ENCODE results near the gene HTRA1. TPM values are rescaled to one million over a fixed set of nuclear protein-coding genes. Genes with fewer than 3 reads are reported as not detected.

The HTRA1 gene
- total RNA-seq, 2 experiments from 2014 or later: not detected

GRCh38 chr10:122503886-122504609 is 42.7 kb downstream of the HTRA1 start:
- Mint-ChIP-seq H3K27ac (no peak overlapping the region), H3K9me3 (no peaks in the 10 kb centered on the region), H3K36me3 (no peaks in the 10 kb centered on the region), H3K4me3 (no peak overlapping the region), H3K4me1 (ENCODE audit: low read depth) (no peaks in the 10 kb centered on the region), H3K27me3 (no peaks in the 10 kb centered on the region)
- POLR2A ChIA-PET: no interaction called here
- intact Hi-C loops (cut with micrococcal nuclease): no loop called here
- CTCF ChIA-PET: interaction anchor here (0.8 kb wide), 1 partner anchor 61 kb away, joined by 5 read pairs; no protein-coding TSS in a partner anchor
- no peak for DNase-seq

GRCh38 chr10:122504610-122504950 is 43.2 kb downstream of the HTRA1 start:
- H3K27ac Mint-ChIP-seq: no peak overlapping the region
- ChIA-PET CTCF (no interaction called here), POLR2A (no interaction called here)
- intact Hi-C loops (cut with micrococcal nuclease): no loop called here
- H3K9me3 Mint-ChIP-seq: no peaks in the 10 kb centered on the region
- no peaks in the 10 kb centered on the region for H3K4me1 Mint-ChIP-seq (ENCODE audit: low read depth)
- H3K27me3 Mint-ChIP-seq: no peaks in the 10 kb centered on the region
- H3K36me3 Mint-ChIP-seq: no peaks in the 10 kb centered on the region
- DNase-seq: no peak
- no peak overlapping the region for H3K4me3 Mint-ChIP-seq

GRCh38 chr10:122505011-122505410 is 43.7 kb downstream of the HTRA1 start:
- intact Hi-C loops (cut with micrococcal nuclease): no loop called here
- Mint-ChIP-seq H3K4me1 (ENCODE audit: low read depth) (no peaks in the 10 kb centered on the region), H3K36me3 (no peaks in the 10 kb centered on the region), H3K27ac (no peak overlapping the region), H3K27me3 (no peaks in the 10 kb centered on the region), H3K9me3 (no peaks in the 10 kb centered on the region), H3K4me3 (no peak overlapping the region)
- ChIA-PET POLR2A (no interaction called here), CTCF (interaction anchor here (0.8 kb wide), 1 partner anchor 60 kb away, joined by 3 read pairs; no protein-coding TSS in a partner anchor)
- DNase-seq: no peak

- CTCF ChIA-PET: interaction anchor here (0.7 to 0.8 kb wide), 2 partner anchors 59 to 688 kb away, joined by 3 read pairs; no protein-coding TSS in a partner anchor
- H3K36me3 Mint-ChIP-seq: no peaks in the 10 kb centered on the region
- POLR2A ChIA-PET: no interaction called here
- H3K27ac Mint-ChIP-seq: no peak overlapping the region
- no peak for DNase-seq
- intact Hi-C loops (cut with micrococcal nuclease): no loop called here
- no peak overlapping the region for H3K4me3 Mint-ChIP-seq
- no peaks in the 10 kb centered on the region for H3K9me3 Mint-ChIP-seq
- no peaks in the 10 kb centered on the region for H3K27me3 Mint-ChIP-seq
- no peaks in the 10 kb centered on the region for H3K4me1 Mint-ChIP-seq (ENCODE audit: low read depth)
Measured at GRCh38 chr10:122505885-122506645, 44.7 kb downstream of the HTRA1 start.

GRCh38 chr10:122507616-122508015 is 46.3 kb downstream of the HTRA1 start:
- no peak overlapping the region for H3K27ac Mint-ChIP-seq
- no peak overlapping the region for H3K4me3 Mint-ChIP-seq
- CTCF ChIA-PET: interaction anchor here (1.3 to 2.0 kb wide), 4 partner anchors 12 to 240 kb away, joined by 3 to 4 read pairs (median 4); no protein-coding TSS in a partner anchor
- H3K36me3 Mint-ChIP-seq: no peaks in the 10 kb centered on the region
- POLR2A ChIA-PET: no interaction called here
- no peaks in the 10 kb centered on the region for H3K4me1 Mint-ChIP-seq (ENCODE audit: low read depth)
- intact Hi-C loops (cut with micrococcal nuclease): loop anchor here (2.0 kb wide), 1 partner anchor 15 kb away; no protein-coding TSS in a partner anchor
- DNase-seq: no peak
- no peaks in the 10 kb centered on the region for H3K27me3 Mint-ChIP-seq
- no peaks in the 10 kb centered on the region for H3K9me3 Mint-ChIP-seq

GRCh38 chr10:122508021-122508420 is 46.7 kb downstream of the HTRA1 start:
- Mint-ChIP-seq H3K4me1 (ENCODE audit: low read depth) (peaks cover 3% of the 10 kb centered on the region), H3K36me3 (no peaks in the 10 kb centered on the region), H3K27me3 (no peaks in the 10 kb centered on the region), H3K4me3 (no peak overlapping the region), H3K27ac (no peak overlapping the region), H3K9me3 (no peaks in the 10 kb centered on the region)
- DNase-seq: no peak
- ChIA-PET POLR2A (no interaction called here), CTCF (interaction anchor here (1.3 to 2.0 kb wide), 4 partner anchors 12 to 240 kb away, joined by 3 to 4 read pairs (median 4); no protein-coding TSS in a partner anchor)
- intact Hi-C loops (cut with micrococcal nuclease): loop anchor here (2.0 kb wide), 1 partner anchor 15 kb away; no protein-coding TSS in a partner anchor

GRCh38 chr10:122509323-122509722 is 48.0 kb downstream of the HTRA1 start:
- Mint-ChIP-seq H3K4me1 (ENCODE audit: low read depth) (peaks cover 7% of the 10 kb centered on the region), H3K27me3 (no peaks in the 10 kb centered on the region), H3K36me3 (no peaks in the 10 kb centered on the region), H3K27ac (no peak overlapping the region), H3K9me3 (no peaks in the 10 kb centered on the region), H3K4me3 (no peak overlapping the region)
- intact Hi-C loops (cut with micrococcal nuclease): loop anchor here (2.0 kb wide), 1 partner anchor 17 kb away; no protein-coding TSS in a partner anchor
- ChIA-PET CTCF (interaction anchor here (2.0 to 3.5 kb wide), 2 partner anchors 14 to 56 kb away, joined by 4 to 22 read pairs; no protein-coding TSS in a partner anchor), POLR2A (no interaction called here)
- no peak for DNase-seq

- Mint-ChIP-seq H3K27ac (no peak overlapping the region), H3K4me1 (ENCODE audit: low read depth) (peaks cover 16% of the 10 kb centered on the region), H3K36me3 (no peaks in the 10 kb centered on the region), H3K27me3 (no peaks in the 10 kb centered on the region), H3K4me3 (no peak overlapping the region), H3K9me3 (no peaks in the 10 kb centered on the region)
- POLR2A ChIA-PET: interaction anchor here (0.5 kb wide), 1 partner anchor 35 kb away, joined by 3 read pairs; no protein-coding TSS in a partner anchor
- no peak for DNase-seq
- CTCF ChIA-PET: interaction anchor here (3.5 kb wide), 1 partner anchor 55 kb away, joined by 22 read pairs; no protein-coding TSS in a partner anchor
- intact Hi-C loops (cut with micrococcal nuclease): no loop called here
Measured at GRCh38 chr10:122510326-122510725, 49.0 kb downstream of the HTRA1 start.

- no peaks in the 10 kb centered on the region for H3K27me3 Mint-ChIP-seq
- intact Hi-C loops (cut with micrococcal nuclease): no loop called here
- H3K4me1 Mint-ChIP-seq (ENCODE audit: low read depth): peaks cover 21% of the 10 kb centered on the region
- H3K36me3 Mint-ChIP-seq: no peaks in the 10 kb centered on the region
- no peaks in the 10 kb centered on the region for H3K9me3 Mint-ChIP-seq
- H3K27ac Mint-ChIP-seq: no peak overlapping the region
- no peak overlapping the region for H3K4me3 Mint-ChIP-seq
- ChIA-PET POLR2A (interaction anchor here (0.5 kb wide), 1 partner anchor 34 kb away, joined by 3 read pairs; no protein-coding TSS in a partner anchor), CTCF (interaction anchor here (3.5 kb wide), 1 partner anchor 55 kb away, joined by 22 read pairs; no protein-coding TSS in a partner anchor)
- DNase-seq: no peak
Measured at GRCh38 chr10:122510736-122511135, 49.4 kb downstream of the HTRA1 start.

GRCh38 chr10:122513053-122513452 is 51.7 kb downstream of the HTRA1 start:
- H3K4me3 Mint-ChIP-seq: no peak overlapping the region
- intact Hi-C loops (cut with micrococcal nuclease): no loop called here
- H3K36me3 Mint-ChIP-seq: no peaks in the 10 kb centered on the region
- H3K27me3 Mint-ChIP-seq: no peaks in the 10 kb centered on the region
- H3K4me1 Mint-ChIP-seq (ENCODE audit: low read depth): peaks cover 34% of the 10 kb centered on the region
- no peak for DNase-seq
- POLR2A ChIA-PET: no interaction called here
- H3K27ac Mint-ChIP-seq: no peak overlapping the region
- CTCF ChIA-PET: interaction anchor here (1.2 to 4.8 kb wide), 3 partner anchors 53 to 79 kb away, joined by 5 to 31 read pairs (median 6); no protein-coding TSS in a partner anchor
- H3K9me3 Mint-ChIP-seq: no peaks in the 10 kb centered on the region

- no peaks in the 10 kb centered on the region for H3K36me3 Mint-ChIP-seq
- H3K4me1 Mint-ChIP-seq (ENCODE audit: low read depth): peaks cover 34% of the 10 kb centered on the region
- CTCF ChIA-PET: interaction anchor here (1.0 to 4.8 kb wide), 2 partner anchors 51 to 171 kb away, joined by 5 to 31 read pairs; no protein-coding TSS in a partner anchor
- intact Hi-C loops (cut with micrococcal nuclease): loop anchor here (2.0 kb wide), 1 partner anchor 23 kb away; no protein-coding TSS in a partner anchor
- H3K27ac Mint-ChIP-seq: no peak overlapping the region
- no peaks in the 10 kb centered on the region for H3K9me3 Mint-ChIP-seq
- H3K4me3 Mint-ChIP-seq: no peak overlapping the region
- POLR2A ChIA-PET: interaction anchor here (1.2 kb wide), 1 partner anchor 23 kb away, joined by 4 read pairs; no protein-coding TSS in a partner anchor
- DNase-seq: no peak
- peaks cover 3% of the 10 kb centered on the region for H3K27me3 Mint-ChIP-seq
Measured at GRCh38 chr10:122514045-122514840, 52.9 kb downstream of the HTRA1 start.
